ENCODE data around the gene ARID1B. TPM values are rescaled to one million over a fixed set of nuclear protein-coding genes. Genes with fewer than 3 reads are reported as not detected.

Gene ARID1B
- total and polyA plus RNA-seq, 9 of the 15 experiments (the other 6 are each of a cell fraction or from before 2014, with no cell fraction given), result 12.5 to 50.5 (median 25.8) TPM

GRCh38 chr6:156776470-156776839, 723 bp upstream of the ARID1B start (continued):
- TF ChIP-seq ZBTB5 (IDR thresholded peaks at IDR 0.05), result no peak
- TF ChIP-seq ZNF224 (CRISPR knock-in tag; IDR thresholded peaks at IDR 0.05), result no peak
- TF ChIP-seq ZNF586 (CRISPR knock-in tag; conservative IDR thresholded peaks at IDR 0.05), result peak; percentile 53; the same call in 1 of the 2 replicates
- 0 out of 4 replicates have a peak, but pooled peaks of 1 of the 2 experiments have one; percentile 26 for TF ChIP-seq ARNT (IDR thresholded peaks at IDR 0.05)
- TF ChIP-seq, protein P1, sequence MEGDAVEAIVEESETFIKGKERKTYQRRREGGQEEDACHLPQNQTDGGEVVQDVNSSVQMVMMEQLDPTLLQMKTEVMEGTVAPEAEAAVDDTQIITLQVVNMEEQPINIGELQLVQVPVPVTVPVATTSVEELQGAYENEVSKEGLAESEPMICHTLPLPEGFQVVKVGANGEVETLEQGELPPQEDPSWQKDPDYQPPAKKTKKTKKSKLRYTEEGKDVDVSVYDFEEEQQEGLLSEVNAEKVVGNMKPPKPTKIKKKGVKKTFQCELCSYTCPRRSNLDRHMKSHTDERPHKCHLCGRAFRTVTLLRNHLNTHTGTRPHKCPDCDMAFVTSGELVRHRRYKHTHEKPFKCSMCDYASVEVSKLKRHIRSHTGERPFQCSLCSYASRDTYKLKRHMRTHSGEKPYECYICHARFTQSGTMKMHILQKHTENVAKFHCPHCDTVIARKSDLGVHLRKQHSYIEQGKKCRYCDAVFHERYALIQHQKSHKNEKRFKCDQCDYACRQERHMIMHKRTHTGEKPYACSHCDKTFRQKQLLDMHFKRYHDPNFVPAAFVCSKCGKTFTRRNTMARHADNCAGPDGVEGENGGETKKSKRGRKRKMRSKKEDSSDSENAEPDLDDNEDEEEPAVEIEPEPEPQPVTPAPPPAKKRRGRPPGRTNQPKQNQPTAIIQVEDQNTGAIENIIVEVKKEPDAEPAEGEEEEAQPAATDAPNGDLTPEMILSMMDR (IDR thresholded peaks at IDR 0.05 in 2 of 3, conservative IDR thresholded peaks at IDR 0.05 in 1 of 3; ENCODE audit: insufficient read depth in 2 of 3, low read depth in 1 of 3, low read length in 3 of 3), result peak in 1 of 3 experiments; percentile 21; a peak in 1 of 6 replicates
- no peak for TF ChIP-seq NCOA1 (IDR thresholded peaks at IDR 0.05; ENCODE audit: low read depth)
- TF ChIP-seq L3MBTL2 (IDR thresholded peaks at IDR 0.05), result peak; percentile 11; the same call in 1 of the 2 replicates
- TF ChIP-seq RAD51 (IDR thresholded peaks at IDR 0.05; ENCODE audit: borderline replicate concordance, low read depth), result no peak; the same call in 1 of the 2 replicates
- TF ChIP-seq, protein P2, sequence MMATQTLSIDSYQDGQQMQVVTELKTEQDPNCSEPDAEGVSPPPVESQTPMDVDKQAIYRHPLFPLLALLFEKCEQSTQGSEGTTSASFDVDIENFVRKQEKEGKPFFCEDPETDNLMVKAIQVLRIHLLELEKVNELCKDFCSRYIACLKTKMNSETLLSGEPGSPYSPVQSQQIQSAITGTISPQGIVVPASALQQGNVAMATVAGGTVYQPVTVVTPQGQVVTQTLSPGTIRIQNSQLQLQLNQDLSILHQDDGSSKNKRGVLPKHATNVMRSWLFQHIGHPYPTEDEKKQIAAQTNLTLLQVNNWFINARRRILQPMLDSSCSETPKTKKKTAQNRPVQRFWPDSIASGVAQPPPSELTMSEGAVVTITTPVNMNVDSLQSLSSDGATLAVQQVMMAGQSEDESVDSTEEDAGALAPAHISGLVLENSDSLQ (IDR thresholded peaks at IDR 0.05), result peak; percentile 68
- TF ChIP-seq FOXA3 (CRISPR knock-in tag; conservative IDR thresholded peaks at IDR 0.05 in 1 of 2, IDR thresholded peaks at IDR 0.05 in 1 of 2), result 0 out of 4 replicates have a peak, but pooled peaks of 1 of the 2 experiments have one; percentile 29
- no peak for TF ChIP-seq HMG20B (CRISPR knock-in tag; IDR thresholded peaks at IDR 0.05)
- TF ChIP-seq ZNF766 (CRISPR knock-in tag; conservative IDR thresholded peaks at IDR 0.05), result no peak
- no peak for TF ChIP-seq NRF1 (conservative IDR thresholded peaks at IDR 0.05 in 1 of 2, IDR thresholded peaks at IDR 0.05 in 1 of 2)
- no peak for TF ChIP-seq NELFE (IDR thresholded peaks at IDR 0.05; ENCODE audit: insufficient read depth, insufficient read length)
- TF ChIP-seq, protein P3, sequence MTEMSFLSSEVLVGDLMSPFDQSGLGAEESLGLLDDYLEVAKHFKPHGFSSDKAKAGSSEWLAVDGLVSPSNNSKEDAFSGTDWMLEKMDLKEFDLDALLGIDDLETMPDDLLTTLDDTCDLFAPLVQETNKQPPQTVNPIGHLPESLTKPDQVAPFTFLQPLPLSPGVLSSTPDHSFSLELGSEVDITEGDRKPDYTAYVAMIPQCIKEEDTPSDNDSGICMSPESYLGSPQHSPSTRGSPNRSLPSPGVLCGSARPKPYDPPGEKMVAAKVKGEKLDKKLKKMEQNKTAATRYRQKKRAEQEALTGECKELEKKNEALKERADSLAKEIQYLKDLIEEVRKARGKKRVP (CRISPR knock-in tag; IDR thresholded peaks at IDR 0.05), result peak; percentile 48; the same call in 1 of the 2 replicates
- TF ChIP-seq CREM (IDR thresholded peaks at IDR 0.05; ENCODE audit: low read depth), result no peak
- 0 out of 4 replicates have a peak, but pooled peaks of 1 of the 2 experiments have one; percentile 3 for TF ChIP-seq RCOR1 (IDR thresholded peaks at IDR 0.05; ENCODE audit: borderline replicate concordance in 1 of 2, low read depth in 2 of 2, low read length in 2 of 2)
- TF ChIP-seq SMARCC2 (IDR thresholded peaks at IDR 0.05; ENCODE audit: low read depth), result no peak
- 0 out of 2 replicates have a peak, but pooled peaks have one; percentile 34 for TF ChIP-seq ZEB2 (IDR thresholded peaks at IDR 0.05)
- 0 out of 4 replicates have a peak, but pooled peaks of 1 of the 2 experiments have one; percentile 5 for TF ChIP-seq RAD21 (CRISPR knock-in tag; conservative IDR thresholded peaks at IDR 0.05 in 1 of 2, IDR thresholded peaks at IDR 0.05 in 1 of 2)
- TF ChIP-seq SMARCA5 (IDR thresholded peaks at IDR 0.05), result peak; percentile 60; the same call in 1 of the 2 replicates
- no peak for TF ChIP-seq SMAD1 (IDR thresholded peaks at IDR 0.05; ENCODE audit: low read depth, low read length, partially characterized antibody)
- 0 out of 2 replicates have a peak, but pooled peaks have one; percentile 42 for TF ChIP-seq CEBPG (CRISPR knock-in tag; IDR thresholded peaks at IDR 0.05)
- TF ChIP-seq CEBPG (tag; conservative IDR thresholded peaks at IDR 0.05 in 1 of 2, IDR thresholded peaks at IDR 0.05 in 1 of 2), result no peak
